Naive thymus-derived CD4-positive, alpha-beta T cell (primary cell): ENCODE data around the gene PELI2. TPM values are rescaled to one million over a fixed set of nuclear protein-coding genes. Genes with fewer than 3 reads are reported as not detected.

Experiments used
- ATAC-seq: fragments of 150-1000 bp; cut with Tn5 transposase; 2 replicates; pipeline ENCODE4 v1.10.0; 2021; ENCODE audit warnings: mild to moderate bottlenecking, moderate library complexity
- CTCF ChIA-PET: fragments of 350-600 bp; sonication (Branson Sonifier 250); formaldehyde crosslinking; loops from one replicate; lab custom pipeline; 2021; ENCODE audit warnings: antibody characterized with exemption; lab: Charles Lee
- POLR2A ChIA-PET: fragments of 350-600 bp; sonication (Branson Sonifier 250); formaldehyde crosslinking; loops from one replicate; lab custom pipeline; 2021; ENCODE audit warnings: antibody characterized with exemption, inconsistent platforms; lab: Charles Lee
- DNase-seq, 9 donors: peaks; one replicate each; pipeline versions ENCODE4 v3.0.0 to v3.0.0-alpha.2; 2020 to 2022; ENCODE audit warnings: mixed read lengths in 1 of 9
- H3K27ac ChIP-seq: one replicate; pipeline ENCODE4 v1.7.0; 2013; ENCODE audit warnings: mild to moderate bottlenecking, low read depth, low read length, moderate library complexity
- H3K27me3 ChIP-seq, 2 donors: one replicate each; pipeline ENCODE4 v1.7.0; 2013; ENCODE audit warnings: low read length in 2 of 2, mild to moderate bottlenecking in 2 of 2, moderate library complexity in 2 of 2; ENCODE audit not compliant: control insufficient read depth in 2 of 2, insufficient read depth in 2 of 2
- H3K36me3 ChIP-seq, 3 experiments: 1 replicate in 2 of 3; 2 replicates in 1 of 3; pipeline ENCODE4 v1.7.0; 2013; ENCODE audit warnings: low read length in 3 of 3, mild to moderate bottlenecking in 3 of 3, moderate library complexity in 1 of 3; ENCODE audit not compliant: insufficient read depth in 3 of 3, control insufficient read depth in 2 of 3
- H3K4me1 ChIP-seq, 2 donors: one replicate each; pipeline ENCODE4 v1.7.0; 2013; ENCODE audit warnings: low read length in 2 of 2, mild to moderate bottlenecking in 2 of 2, moderate library complexity in 1 of 2; ENCODE audit not compliant: control insufficient read depth in 2 of 2, insufficient read depth in 2 of 2
- H3K4me3 ChIP-seq: 2 replicates; pipeline ENCODE4 v1.7.0; 2013; ENCODE audit warnings: mild to moderate bottlenecking, low read length
- H3K9me3 ChIP-seq, 3 experiments: 1 replicate in 2 of 3; 2 replicates in 1 of 3; pipeline ENCODE4 v1.7.0; 2013; ENCODE audit warnings: low read length in 3 of 3; ENCODE audit not compliant: control insufficient read depth in 2 of 3
- H3K27ac Mint-ChIP-seq, 9 donors: one replicate each; pipeline ENCODE4 v1.8.0; 2020 to 2022; ENCODE audit warnings: mixed read lengths in 9 of 9, mild to moderate bottlenecking in 8 of 9, moderate library complexity in 5 of 9, inconsistent platforms in 2 of 9
- H3K27me3 Mint-ChIP-seq, 5 donors: one replicate each; pipeline ENCODE4 v1.8.0; 2021 to 2022; ENCODE audit warnings: mixed read lengths in 5 of 5, mild to moderate bottlenecking in 1 of 5
- H3K36me3 Mint-ChIP-seq, 5 donors: one replicate each; pipeline ENCODE4 v1.8.0; 2020 to 2022; ENCODE audit warnings: mixed read lengths in 5 of 5, mild to moderate bottlenecking in 3 of 5, inconsistent platforms in 1 of 5
- H3K4me1 Mint-ChIP-seq, 7 donors: one replicate each; pipeline ENCODE4 v1.8.0; 2020 to 2022; ENCODE audit warnings: mixed read lengths in 7 of 7, mild to moderate bottlenecking in 3 of 7, inconsistent platforms in 1 of 7
- H3K4me3 Mint-ChIP-seq, 10 donors: one replicate each; pipeline ENCODE4 v1.8.0; 2020 to 2022; ENCODE audit warnings: mild to moderate bottlenecking in 10 of 10, mixed read lengths in 10 of 10, moderate library complexity in 6 of 10, inconsistent platforms in 2 of 10
- H3K9me3 Mint-ChIP-seq, 11 donors: one replicate each; pipeline ENCODE4 v1.8.0; 2020 to 2022; ENCODE audit warnings: mixed read lengths in 11 of 11, mild to moderate bottlenecking in 4 of 11, inconsistent platforms in 1 of 11, moderate library complexity in 1 of 11
- intact Hi-C, 2 donors: fragments of 100-400 bp; cut with micrococcal nuclease; formaldehyde crosslinking; loops; one replicate each; pipeline ENCODE4 v1.15.1; 2023
- polyA plus RNA-seq, 2 donors: library from polyadenylated mRNA; unstranded; fragments of 300-500 nt; fragmentation: Illumina TruSeq; gene quantifications; one replicate each; pipeline ENCODE4 v1.2.3, GENCODE V29; 2021
- total RNA-seq, 6 experiments: library from RNA in 5 of 6; stranded (reverse) in 5 of 6; gene quantifications; 1 replicate in 5 of 6; 2 replicates in 1 of 6; pipeline ENCODE4 v1.2.3 and lab custom pipeline; 2021 to 2026

PELI2 gene
- total and polyA plus RNA-seq, 7 experiments from 2014 or later, result 1.7 to 24.7 (median 11.3) TPM

DNA sequence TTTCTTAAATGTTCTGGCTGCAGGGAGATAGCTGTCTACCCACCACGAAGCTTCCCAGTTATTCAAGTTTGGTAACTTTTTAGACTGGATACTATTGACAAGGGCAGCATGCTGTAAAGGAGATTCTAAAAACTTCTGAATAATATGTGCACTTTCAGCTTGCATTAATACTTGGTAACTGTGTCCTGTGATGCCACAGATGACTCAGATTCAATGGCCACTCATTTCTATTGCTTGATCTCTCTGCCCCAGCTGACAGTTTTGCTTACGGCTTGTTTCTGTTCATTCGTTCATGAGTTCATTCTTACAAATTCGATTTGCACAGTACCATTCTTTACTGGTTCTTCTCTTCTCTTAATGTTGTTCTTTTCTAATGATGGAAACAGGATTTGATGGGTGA lies 142.8 kb downstream of the PELI2 start:
- Histone ChIP-seq H3K27ac (no peak overlapping the region), H3K4me1 (no peaks in the 10 kb centered on the region), H3K4me3 (no peak overlapping the region), H3K36me3 (no peaks in the 10 kb centered on the region), H3K27me3 (no peaks in the 10 kb centered on the region), H3K9me3 (no peaks in the 10 kb centered on the region)
- intact Hi-C loops, result no loop called here
- POLR2A ChIA-PET, result no interaction called here
- Mint-ChIP-seq H3K9me3 (peaks cover 0 to 17% (median 8%) of the 10 kb centered on the region in 11 donors), H3K27me3 (no peaks in the 10 kb centered on the region), H3K27ac (no peak overlapping the region), H3K36me3 (peaks cover 0 to 23% (median 11%) of the 10 kb centered on the region in 5 donors), H3K4me3 (no peak overlapping the region), H3K4me1 (peaks cover 0 to 2% (median 0%) of the 10 kb centered on the region in 7 donors)
- no peak for ATAC-seq
- CTCF ChIA-PET, result no interaction called here
- no peak for DNase-seq

DNA sequence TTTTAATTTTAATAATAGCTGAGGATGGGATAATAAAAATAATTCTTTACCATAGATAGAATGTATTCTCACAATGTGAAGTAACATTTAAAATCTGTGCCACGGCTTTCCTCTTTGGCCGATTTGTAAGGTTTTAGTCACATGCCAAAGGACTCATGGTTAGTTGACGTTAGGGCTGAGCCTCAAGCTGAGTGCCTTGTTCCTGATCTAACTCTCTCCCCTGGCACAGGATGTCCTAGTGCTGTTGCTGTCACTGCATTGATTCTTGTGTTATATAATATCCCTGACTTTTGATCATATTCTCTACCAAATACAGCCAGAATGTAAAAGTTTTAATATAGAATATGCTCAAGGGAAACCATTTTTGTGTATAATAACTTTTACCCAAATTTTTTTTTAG lies 144.3 kb downstream of the PELI2 start:
- Mint-ChIP-seq H3K27ac (no peak overlapping the region), H3K36me3 (peaks cover 0 to 18% (median 10%) of the 10 kb centered on the region in 5 donors), H3K4me3 (no peak overlapping the region), H3K27me3 (no peaks in the 10 kb centered on the region), H3K9me3 (peaks cover 0 to 12% (median 7%) of the 10 kb centered on the region in 11 donors), H3K4me1 (peaks cover 0 to 2% (median 0%) of the 10 kb centered on the region in 7 donors)
- intact Hi-C loops, result no loop called here
- H3K36me3 ChIP-seq, result no peaks in the 10 kb centered on the region
- DNase-seq, result no peak
- H3K9me3 ChIP-seq, result no peaks in the 10 kb centered on the region
- H3K27ac ChIP-seq, result no peak overlapping the region
- H3K27me3 ChIP-seq, result no peaks in the 10 kb centered on the region
- ChIA-PET POLR2A (no interaction called here), CTCF (no interaction called here)
- no peak for ATAC-seq
- no peaks in the 10 kb centered on the region for H3K4me1 ChIP-seq
- H3K4me3 ChIP-seq, result no peak overlapping the region

DNA sequence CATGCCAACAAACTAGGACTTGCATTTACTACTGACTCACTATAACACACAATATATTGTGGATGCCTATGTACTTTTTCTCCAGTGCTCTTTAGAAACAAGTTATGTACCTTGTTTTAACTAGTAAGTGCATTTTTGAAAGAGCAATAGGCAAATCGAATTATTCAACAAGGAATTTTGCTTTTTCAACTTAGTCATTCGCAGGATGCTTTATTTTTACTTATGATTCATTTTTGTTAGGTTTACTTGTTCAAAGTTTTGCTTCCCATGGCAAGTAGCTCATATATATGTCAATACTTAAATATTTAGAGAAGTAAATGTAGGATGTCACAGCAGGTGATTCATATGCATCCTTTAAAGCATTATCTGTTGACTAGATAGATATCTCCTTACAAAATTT lies 149.8 kb downstream of the PELI2 start:
- Mint-ChIP-seq H3K4me3 (no peak overlapping the region), H3K27me3 (no peaks in the 10 kb centered on the region), H3K36me3 (peaks cover 0 to 7% (median 0%) of the 10 kb centered on the region in 5 donors), H3K4me1 (no peaks in the 10 kb centered on the region), H3K27ac (no peak overlapping the region), H3K9me3 (peaks cover 0 to 4% (median 0%) of the 10 kb centered on the region in 11 donors)
- intact Hi-C loops, result no loop called here
- no peaks in the 10 kb centered on the region for H3K36me3 ChIP-seq
- H3K4me1 ChIP-seq, result no peaks in the 10 kb centered on the region
- CTCF ChIA-PET, result no interaction called here
- ATAC-seq, result no peak
- H3K9me3 ChIP-seq, result no peaks in the 10 kb centered on the region
- H3K27ac ChIP-seq, result no peak overlapping the region
- POLR2A ChIA-PET, result no interaction called here
- DNase-seq, result no peak
- no peaks in the 10 kb centered on the region for H3K27me3 ChIP-seq
- H3K4me3 ChIP-seq, result no peak overlapping the region

DNA sequence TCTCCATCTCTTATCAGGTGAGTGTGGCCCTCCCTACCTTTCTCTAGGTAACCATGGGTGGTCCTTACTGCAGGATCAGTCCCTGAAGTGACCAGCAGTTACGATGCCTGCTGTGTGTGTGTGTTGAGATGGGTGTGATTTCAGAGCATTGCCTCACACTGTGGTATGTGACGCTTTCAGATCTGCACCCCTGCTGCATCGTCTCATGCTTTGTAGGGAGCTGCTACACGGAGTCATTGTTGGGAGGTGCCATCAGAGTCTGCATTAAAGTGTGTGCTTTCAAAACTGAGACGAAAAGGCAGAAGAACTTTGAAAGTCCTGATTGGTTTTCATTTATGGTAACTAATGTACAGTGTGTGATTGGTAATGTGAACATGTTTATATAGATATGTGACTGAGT lies 150.5 kb downstream of the PELI2 start:
- intact Hi-C loops, result no loop called here
- Histone ChIP-seq H3K9me3 (no peaks in the 10 kb centered on the region), H3K4me3 (no peak overlapping the region), H3K27ac (no peak overlapping the region), H3K36me3 (no peaks in the 10 kb centered on the region), H3K27me3 (no peaks in the 10 kb centered on the region), H3K4me1 (no peaks in the 10 kb centered on the region)
- H3K36me3 Mint-ChIP-seq, result peaks cover 0 to 7% (median 0%) of the 10 kb centered on the region in 5 donors
- H3K27me3 Mint-ChIP-seq, result no peaks in the 10 kb centered on the region
- no peak overlapping the region for H3K27ac Mint-ChIP-seq
- ATAC-seq (no peak), DNase-seq (no peak)
- ChIA-PET POLR2A (no interaction called here), CTCF (no interaction called here)
- H3K4me3 Mint-ChIP-seq, result no peak overlapping the region
- H3K9me3 Mint-ChIP-seq, result peaks cover 0 to 4% (median 0%) of the 10 kb centered on the region in 11 donors
- no peaks in the 10 kb centered on the region for H3K4me1 Mint-ChIP-seq

- intact Hi-C loops, result no loop called here
- peaks cover 0 to 3% (median 0%) of the 10 kb centered on the region in 7 donors for H3K4me1 Mint-ChIP-seq
- Histone ChIP-seq H3K27ac (no peak overlapping the region), H3K4me3 (no peak overlapping the region), H3K4me1 (no peaks in the 10 kb centered on the region), H3K27me3 (no peaks in the 10 kb centered on the region), H3K9me3 (no peaks in the 10 kb centered on the region), H3K36me3 (no peaks in the 10 kb centered on the region)
- no peaks in the 10 kb centered on the region for H3K9me3 Mint-ChIP-seq
- H3K4me3 Mint-ChIP-seq, result no peak overlapping the region
- no peaks in the 10 kb centered on the region for H3K27me3 Mint-ChIP-seq
- no peak for ATAC-seq
- no peak overlapping the region for H3K27ac Mint-ChIP-seq
- ChIA-PET CTCF (no interaction called here), POLR2A (no interaction called here)
- peaks cover 0 to 3% (median 0%) of the 10 kb centered on the region in 5 donors for H3K36me3 Mint-ChIP-seq
- DNase-seq, result no peak
Measured at GRCh38 chr14:56270921-56271320, 152.7 kb downstream of the PELI2 start.

GRCh38 chr14:56271970-56272369 lies 153.8 kb downstream of the PELI2 start:
- POLR2A ChIA-PET, result no interaction called here
- no peaks in the 10 kb centered on the region for H3K27me3 ChIP-seq
- H3K4me1 Mint-ChIP-seq, result peaks cover 0 to 3% (median 0%) of the 10 kb centered on the region in 7 donors
- H3K4me1 ChIP-seq, result no peaks in the 10 kb centered on the region
- CTCF ChIA-PET, result no interaction called here
- no peak overlapping the region for H3K27ac ChIP-seq
- intact Hi-C loops, result no loop called here
- no peak overlapping the region for H3K4me3 ChIP-seq
- no peaks in the 10 kb centered on the region for H3K9me3 ChIP-seq
- H3K4me3 Mint-ChIP-seq, result no peak overlapping the region
- no peaks in the 10 kb centered on the region for H3K9me3 Mint-ChIP-seq
- no peak for ATAC-seq
- H3K27me3 Mint-ChIP-seq, result no peaks in the 10 kb centered on the region
- peaks cover 0 to 9% (median 0%) of the 10 kb centered on the region in 5 donors for H3K36me3 Mint-ChIP-seq
- H3K27ac Mint-ChIP-seq, result no peak overlapping the region
- no peaks in the 10 kb centered on the region for H3K36me3 ChIP-seq
- no peak for DNase-seq

DNA sequence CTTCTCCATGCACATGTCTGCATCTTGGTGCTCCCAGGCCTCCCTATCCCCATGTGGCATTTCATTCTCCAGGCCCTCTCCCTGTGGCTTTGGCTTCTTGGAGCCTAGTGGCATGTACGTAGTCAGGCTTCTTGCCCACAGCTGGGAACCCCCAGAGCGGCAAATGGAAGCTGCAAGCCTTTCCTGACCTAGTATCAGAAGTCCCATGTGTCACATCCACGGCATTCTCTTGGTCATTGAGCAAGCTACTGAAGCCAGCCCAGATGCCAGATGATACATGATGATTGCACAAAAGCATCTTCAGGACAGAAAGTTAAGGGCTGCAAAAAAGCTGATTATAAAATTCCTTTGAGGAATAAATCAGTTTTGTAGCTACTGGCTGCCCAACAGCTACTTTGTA lies 154.9 kb downstream of the PELI2 start:
- Mint-ChIP-seq H3K27ac (no peak overlapping the region), H3K4me3 (no peak overlapping the region), H3K27me3 (no peaks in the 10 kb centered on the region), H3K4me1 (peaks cover 0 to 3% (median 0%) of the 10 kb centered on the region in 7 donors), H3K36me3 (peaks cover 0 to 9% (median 0%) of the 10 kb centered on the region in 5 donors), H3K9me3 (no peaks in the 10 kb centered on the region)
- no peak overlapping the region for H3K27ac ChIP-seq
- H3K27me3 ChIP-seq, result no peaks in the 10 kb centered on the region
- DNase-seq (no peak), ATAC-seq (no peak)
- H3K9me3 ChIP-seq, result no peaks in the 10 kb centered on the region
- POLR2A ChIA-PET, result no interaction called here
- intact Hi-C loops, result no loop called here
- H3K4me3 ChIP-seq, result no peak overlapping the region
- CTCF ChIA-PET, result no interaction called here
- H3K4me1 ChIP-seq, result no peaks in the 10 kb centered on the region
- no peaks in the 10 kb centered on the region for H3K36me3 ChIP-seq
